Measurements from ENCODE around the gene GALNT18. TPM values are rescaled to one million over a fixed set of nuclear protein-coding genes. Genes with fewer than 3 reads are reported as not detected.

GALNT18 gene
- total RNA-seq, 1 donor: 2.4 TPM

GRCh38 chr11:11400635-11401232 is 221.1 kb downstream of the GALNT18 start:
- TF ChIP-seq CTCF (IDR thresholded peaks at IDR 0.05; ENCODE audit: insufficient read depth, low read length): no peak
- DNase-seq (ENCODE audit: low read depth): no peak
- no peak overlapping the region for H3K4me3 ChIP-seq (ENCODE audit: low read depth, low read length)

- DNase-seq (ENCODE audit: low read depth): no peak
- no peak overlapping the region for H3K4me3 ChIP-seq (ENCODE audit: low read depth, low read length)
- TF ChIP-seq CTCF (IDR thresholded peaks at IDR 0.05; ENCODE audit: insufficient read depth, low read length): no peak
Measured at GRCh38 chr11:11400121-11400520, 221.7 kb downstream of the GALNT18 start.

- no peak for DNase-seq (ENCODE audit: low read depth)
- TF ChIP-seq CTCF (IDR thresholded peaks at IDR 0.05; ENCODE audit: insufficient read depth, low read length): no peak
- H3K4me3 ChIP-seq (ENCODE audit: low read depth, low read length): no peak overlapping the region
Measured at GRCh38 chr11:11397781-11398180, 224.0 kb downstream of the GALNT18 start.

- no peak overlapping the region for H3K4me3 ChIP-seq (ENCODE audit: low read depth, low read length)
- DNase-seq (ENCODE audit: low read depth): no peak
Measured at GRCh38 chr11:11397036-11397415, 224.8 kb downstream of the GALNT18 start.

GRCh38 chr11:11396301-11397035 is 225.3 kb downstream of the GALNT18 start:
- no peak for TF ChIP-seq CTCF (IDR thresholded peaks at IDR 0.05; ENCODE audit: insufficient read depth, low read length)
- peak; percentile 87 for DNase-seq (ENCODE audit: low read depth)
- H3K4me3 ChIP-seq (ENCODE audit: low read depth, low read length): no peak overlapping the region

More at GRCh38 chr11:11397036-11397415, 224.8 kb downstream of the GALNT18 start:
- no peak for TF ChIP-seq CTCF (IDR thresholded peaks at IDR 0.05; ENCODE audit: insufficient read depth, low read length)

- DNase-seq (ENCODE audit: low read depth): no peak
- H3K4me3 ChIP-seq (ENCODE audit: low read depth, low read length): no peak overlapping the region
- no peak for TF ChIP-seq CTCF (IDR thresholded peaks at IDR 0.05; ENCODE audit: insufficient read depth, low read length)
Measured at GRCh38 chr11:11395126-11395525, 226.7 kb downstream of the GALNT18 start.
